Endothelial cell of umbilical vein (primary cell): Measurements from ENCODE around the gene SATB1. TPM values are rescaled to one million over a fixed set of nuclear protein-coding genes. Genes with fewer than 3 reads are reported as not detected.

Experiments used
- BruUV-seq: library from RNA; stranded (reverse); fragments of 400-500 nt; replicated peaks from 2 replicates; lab custom pipeline; 2021; lab: Mats Ljungman, UMichigan
- CTCF ChIA-PET: fragments of 300-600, 350-600 bp; sonication (Branson Sonifier 250); formaldehyde crosslinking; loops from one replicate; lab custom pipeline; 2021; ENCODE audit warnings: antibody characterized with exemption, inconsistent platforms; lab: Charles Lee
- POLR2A ChIA-PET: fragments of 300-600, 350-600 bp; sonication (Branson Sonifier 250); formaldehyde crosslinking; loops from one replicate; lab custom pipeline; 2021; ENCODE audit warnings: antibody characterized with exemption, inconsistent platforms; lab: Charles Lee
- DNase-seq: peaks from one replicate; pipeline ENCODE4 v3.0.0-alpha.2; 2011; ENCODE audit warnings: low read depth, low spot score
- FAIRE-seq: peaks from 2 replicates; lab custom pipeline; 2011; peaks lifted over from hg19 to GRCh38; lab: Jason Lieb, UNC
- H2AFZ ChIP-seq: 2 replicates; pipeline ENCODE4 v1.6.0; 2012; ENCODE audit warnings: low read depth, low read length, control low read depth, inconsistent platforms
- H3K27ac ChIP-seq: 2 replicates; pipeline ENCODE4 v1.5.1; 2011; ENCODE audit warnings: low read depth, mild to moderate bottlenecking, control low read depth, low read length, moderate library complexity; ENCODE audit not compliant: insufficient read depth
- H3K27me3 ChIP-seq, 2 experiments: 2 replicates each; pipeline versions ENCODE4 v1.6.0 to v1.6.1; 2011; ENCODE audit warnings: low read length in 2 of 2, mixed read lengths in 1 of 2; ENCODE audit not compliant: control insufficient read depth in 2 of 2, insufficient read depth in 2 of 2
- H3K36me3 ChIP-seq, 2 experiments: 2 replicates in 1 of 2; 3 replicates in 1 of 2; pipeline ENCODE4 v1.5.1; 2011; ENCODE audit warnings: low read length in 2 of 2, mild to moderate bottlenecking in 1 of 2, moderate library complexity in 1 of 2; ENCODE audit not compliant: control insufficient read depth in 2 of 2, insufficient read depth in 2 of 2; ENCODE audit errors: extremely low read depth in 1 of 2
- H3K4me1 ChIP-seq: 3 replicates; pipeline ENCODE4 v1.5.1; 2011; ENCODE audit warnings: mild to moderate bottlenecking, low read length; ENCODE audit not compliant: control insufficient read depth, insufficient read depth; ENCODE audit errors: extremely low read depth
- H3K4me2 ChIP-seq: 2 replicates; pipeline ENCODE4 v1.6.1; 2011; ENCODE audit warnings: low read length, control low read depth, mixed read lengths; ENCODE audit not compliant: insufficient read depth
- H3K4me3 ChIP-seq, 3 experiments: fragments of 200-600 bp in 1 of 3; sonication (generic), shearing (Covaris generic) in 1 of 3; replicated peaks in 1 of 3; 2 replicates each; pipeline ENCODE4 v1.5.1; 2011 to 2016; ENCODE audit warnings: control low read depth in 3 of 3, low read length in 3 of 3, mild to moderate bottlenecking in 2 of 3, inconsistent platforms in 1 of 3, low read depth in 1 of 3, moderate library complexity in 1 of 3; ENCODE audit not compliant: insufficient read depth in 1 of 3
- H3K79me2 ChIP-seq: 2 replicates; pipeline ENCODE4 v1.6.0; 2012; ENCODE audit warnings: low read length, inconsistent platforms; ENCODE audit not compliant: control insufficient read depth, insufficient read depth
- H3K9ac ChIP-seq: replicated peaks from 2 replicates; pipeline ENCODE3; 2011; ENCODE audit warnings: low read length, control low read depth; ENCODE audit not compliant: insufficient read depth; ENCODE audit errors: extremely low read depth
- H3K9me1 ChIP-seq: replicated peaks from 3 replicates; pipeline ENCODE4 v1.6.0; 2011; ENCODE audit warnings: mild to moderate bottlenecking, low read length; ENCODE audit not compliant: control insufficient read depth, insufficient read depth; ENCODE audit errors: extremely low read depth
- H3K9me3 ChIP-seq: replicated peaks from 2 replicates; pipeline ENCODE4 v1.5.1; 2012; ENCODE audit warnings: low read length, inconsistent platforms; ENCODE audit not compliant: control insufficient read depth, insufficient read depth
- H4K20me1 ChIP-seq: replicated peaks from 2 replicates; pipeline ENCODE3; 2011; ENCODE audit warnings: mild to moderate bottlenecking, low read length; ENCODE audit not compliant: control insufficient read depth, insufficient read depth; ENCODE audit errors: extremely low read depth
- EZH2 ChIP-seq: IDR thresholded peaks from 2 replicates; pipeline ENCODE4 v1.6.1; 2012; ENCODE audit warnings: borderline replicate concordance, low read depth, mild to moderate bottlenecking, moderate library complexity, low read length, inconsistent platforms; ENCODE audit not compliant: severe bottlenecking
- FOS ChIP-seq: IDR thresholded peaks from 2 replicates; pipeline ENCODE4 v1.6.1; 2011; ENCODE audit warnings: mild to moderate bottlenecking, low read length, moderate library complexity, borderline replicate concordance; ENCODE audit not compliant: insufficient read depth
- GATA2 ChIP-seq: IDR thresholded peaks from 2 replicates; pipeline ENCODE4 v1.7.0; 2011; ENCODE audit warnings: low read depth, mild to moderate bottlenecking, moderate library complexity, mixed read lengths, low read length; ENCODE audit not compliant: insufficient read length, insufficient read depth
- JUN ChIP-seq: IDR thresholded peaks from 2 replicates; pipeline ENCODE4 v1.6.1; 2011; ENCODE audit warnings: borderline replicate concordance, low read depth; ENCODE audit not compliant: insufficient read length, insufficient read depth
- MYC ChIP-seq: IDR thresholded peaks from one replicate; pipeline ENCODE4 v1.6.1; 2011; ENCODE audit warnings: mild to moderate bottlenecking, low read depth, low read length
- POLR2A ChIP-seq: IDR thresholded peaks from 2 replicates; pipeline ENCODE4 v1.6.1; 2012; ENCODE audit warnings: low read depth, mild to moderate bottlenecking, control low read depth, low read length
- POLR2AphosphoS5 ChIP-seq: IDR thresholded peaks from 2 replicates; pipeline ENCODE4 v1.6.1; 2012; ENCODE audit warnings: low read depth, mild to moderate bottlenecking, control low read depth, low read length, moderate library complexity; ENCODE audit not compliant: insufficient read depth
- dilution Hi-C: fragments of 300-500 bp; cut with MboI; formaldehyde crosslinking; loops from one replicate; pipeline ENCODE4 v1.15.0; 2019; ENCODE audit warnings: low sequenced_read_pairs; ENCODE audit not compliant: extremely low pct_ligation_motif_present
- intact Hi-C: fragments of 100-400 bp; cut with micrococcal nuclease; formaldehyde crosslinking; loops from one replicate; pipeline ENCODE4 v1.10.0; 2022
- polyA plus RNA-seq, 4 experiments: library from polyadenylated mRNA; depleted of rRNA in 3 of 4; stranded (reverse) in 3 of 4; unstranded in 1 of 4; fragments of >200 nt; gene quantifications; 2 replicates each; pipeline versions ENCODE4 v1.2.1 to v1.2.3, GENCODE V29; 2011 to 2012; ENCODE audit warnings: missing spikeins in 1 of 4
- total RNA-seq: library from RNA; stranded (reverse); gene quantifications from 2 replicates; pipeline ENCODE4 v1.2.3, GENCODE V29; 2021
- TF ChIP-seq, protein P1 (sequence below), 2 donors: IDR thresholded peaks; 1 replicate in 1 of 2; 2 replicates in 1 of 2; pipeline ENCODE4 v1.5.1; 2011; ENCODE audit warnings: low read length in 2 of 2, mild to moderate bottlenecking in 2 of 2, moderate library complexity in 2 of 2, control low read depth in 1 of 2, inconsistent platforms in 1 of 2, low read depth in 1 of 2; ENCODE audit not compliant: insufficient read depth in 1 of 2; ENCODE audit errors: extremely low read depth in 1 of 2
- TF ChIP-seq, protein P2 (sequence below): IDR thresholded peaks from 2 replicates; pipeline ENCODE4 v1.6.1; 2011; ENCODE audit not compliant: insufficient read depth, insufficient read length

Gene SATB1
- total and polyA plus RNA-seq, 2 donors (not counting 3 experiments of a cell fraction or from before 2014, with no cell fraction given) = 3.9 to 6.2 TPM

DNA sequence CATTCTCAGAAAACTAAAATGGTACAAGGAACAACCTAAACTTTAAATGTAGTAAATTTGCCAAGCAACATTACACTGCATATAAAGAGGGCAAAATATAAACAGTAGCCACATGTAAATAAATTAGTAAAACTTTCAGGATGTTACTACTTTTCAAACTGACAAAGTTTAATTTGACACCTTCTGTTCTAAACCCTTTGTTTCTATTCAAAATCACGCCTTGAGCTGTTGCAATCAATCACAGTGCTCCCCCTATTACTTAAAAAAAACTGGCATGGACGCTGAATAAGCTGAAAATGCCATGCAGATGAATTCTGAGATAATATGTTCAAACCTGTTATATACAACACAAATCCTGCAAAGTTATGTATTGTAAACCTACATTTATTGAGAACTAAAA is 69.3 kb downstream of the SATB1 start:
- H3K4me1 ChIP-seq = no peaks in the 10 kb centered on the region
- H3K9me3 ChIP-seq = no peaks in the 10 kb centered on the region
- FAIRE-seq = no peak
- ChIA-PET CTCF (no interaction called here), POLR2A (no interaction called here)
- no peak overlapping the region for H2AFZ ChIP-seq
- no peak overlapping the region for H3K4me2 ChIP-seq
- intact Hi-C loops = no loop called here
- dilution Hi-C loops = no loop called here
- no peak overlapping the region for H3K4me3 ChIP-seq
- no peaks in the 10 kb centered on the region for H3K36me3 ChIP-seq
- H3K9ac ChIP-seq = no peak overlapping the region
- no peak overlapping the region for H3K27ac ChIP-seq
- H3K79me2 ChIP-seq = no peaks in the 10 kb centered on the region
- H3K27me3 ChIP-seq = no peaks in the 10 kb centered on the region
- H3K9me1 ChIP-seq = no peaks in the 10 kb centered on the region
- H4K20me1 ChIP-seq = no peaks in the 10 kb centered on the region
- DNase-seq = no peak
- no peak for TF ChIP-seq FOS
- no peak for TF ChIP-seq POLR2A
- no peak for TF ChIP-seq EZH2
- TF ChIP-seq MYC = no peak
- TF ChIP-seq, protein P1, sequence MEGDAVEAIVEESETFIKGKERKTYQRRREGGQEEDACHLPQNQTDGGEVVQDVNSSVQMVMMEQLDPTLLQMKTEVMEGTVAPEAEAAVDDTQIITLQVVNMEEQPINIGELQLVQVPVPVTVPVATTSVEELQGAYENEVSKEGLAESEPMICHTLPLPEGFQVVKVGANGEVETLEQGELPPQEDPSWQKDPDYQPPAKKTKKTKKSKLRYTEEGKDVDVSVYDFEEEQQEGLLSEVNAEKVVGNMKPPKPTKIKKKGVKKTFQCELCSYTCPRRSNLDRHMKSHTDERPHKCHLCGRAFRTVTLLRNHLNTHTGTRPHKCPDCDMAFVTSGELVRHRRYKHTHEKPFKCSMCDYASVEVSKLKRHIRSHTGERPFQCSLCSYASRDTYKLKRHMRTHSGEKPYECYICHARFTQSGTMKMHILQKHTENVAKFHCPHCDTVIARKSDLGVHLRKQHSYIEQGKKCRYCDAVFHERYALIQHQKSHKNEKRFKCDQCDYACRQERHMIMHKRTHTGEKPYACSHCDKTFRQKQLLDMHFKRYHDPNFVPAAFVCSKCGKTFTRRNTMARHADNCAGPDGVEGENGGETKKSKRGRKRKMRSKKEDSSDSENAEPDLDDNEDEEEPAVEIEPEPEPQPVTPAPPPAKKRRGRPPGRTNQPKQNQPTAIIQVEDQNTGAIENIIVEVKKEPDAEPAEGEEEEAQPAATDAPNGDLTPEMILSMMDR (IDR thresholded peaks at IDR 0.05; ENCODE audit: extremely low read depth in 1 of 2, insufficient read depth in 1 of 2, low read depth in 1 of 2, low read length in 2 of 2) = no peak
- no peak for TF ChIP-seq JUN
- TF ChIP-seq, protein P2, sequence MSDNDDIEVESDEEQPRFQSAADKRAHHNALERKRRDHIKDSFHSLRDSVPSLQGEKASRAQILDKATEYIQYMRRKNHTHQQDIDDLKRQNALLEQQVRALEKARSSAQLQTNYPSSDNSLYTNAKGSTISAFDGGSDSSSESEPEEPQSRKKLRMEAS = no peak
- no peak for TF ChIP-seq GATA2
- no peak for TF ChIP-seq POLR2AphosphoS5
- no TSS peak for BruUV-seq
